Measurements from ENCODE around the gene POLRMT.

DNA sequence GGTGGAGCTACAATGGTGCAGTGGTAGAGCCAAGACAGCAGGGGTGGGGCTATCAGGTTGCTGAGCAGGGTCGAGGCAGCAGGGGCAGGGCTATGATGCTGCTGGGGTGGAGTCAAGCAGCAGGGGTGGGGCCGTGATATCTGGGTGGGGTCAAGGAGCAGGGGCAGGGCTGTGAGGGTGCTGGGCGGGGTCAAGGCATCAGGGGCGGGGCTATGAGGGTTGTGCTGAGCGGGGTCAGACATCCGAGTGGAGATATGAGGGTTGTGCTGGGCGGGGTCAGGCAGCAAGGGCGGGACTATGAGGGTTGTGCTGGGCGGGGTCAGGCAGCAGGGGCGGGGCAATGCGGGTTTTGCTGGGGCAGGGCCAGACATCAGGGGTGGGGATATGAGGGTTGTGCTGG, 29.0 kb downstream of the POLRMT start:
- TF ChIP-seq, protein P1, sequence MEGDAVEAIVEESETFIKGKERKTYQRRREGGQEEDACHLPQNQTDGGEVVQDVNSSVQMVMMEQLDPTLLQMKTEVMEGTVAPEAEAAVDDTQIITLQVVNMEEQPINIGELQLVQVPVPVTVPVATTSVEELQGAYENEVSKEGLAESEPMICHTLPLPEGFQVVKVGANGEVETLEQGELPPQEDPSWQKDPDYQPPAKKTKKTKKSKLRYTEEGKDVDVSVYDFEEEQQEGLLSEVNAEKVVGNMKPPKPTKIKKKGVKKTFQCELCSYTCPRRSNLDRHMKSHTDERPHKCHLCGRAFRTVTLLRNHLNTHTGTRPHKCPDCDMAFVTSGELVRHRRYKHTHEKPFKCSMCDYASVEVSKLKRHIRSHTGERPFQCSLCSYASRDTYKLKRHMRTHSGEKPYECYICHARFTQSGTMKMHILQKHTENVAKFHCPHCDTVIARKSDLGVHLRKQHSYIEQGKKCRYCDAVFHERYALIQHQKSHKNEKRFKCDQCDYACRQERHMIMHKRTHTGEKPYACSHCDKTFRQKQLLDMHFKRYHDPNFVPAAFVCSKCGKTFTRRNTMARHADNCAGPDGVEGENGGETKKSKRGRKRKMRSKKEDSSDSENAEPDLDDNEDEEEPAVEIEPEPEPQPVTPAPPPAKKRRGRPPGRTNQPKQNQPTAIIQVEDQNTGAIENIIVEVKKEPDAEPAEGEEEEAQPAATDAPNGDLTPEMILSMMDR (conservative IDR thresholded peaks at IDR 0.05 in 1 of 2, IDR thresholded peaks at IDR 0.05 in 1 of 2; ENCODE audit: low read depth in 1 of 2, low read length in 2 of 2): no peak
- no peak for TF ChIP-seq EZH2 (IDR thresholded peaks at IDR 0.05; ENCODE audit: low read length, missing control alignments)
